ENCODE measurements around the gene VMAC. TPM values are rescaled to one million over a fixed set of nuclear protein-coding genes. Genes with fewer than 3 reads are reported as not detected.

VMAC gene
- total and polyA plus RNA-seq, 2 donors (not counting 3 experiments of a cell fraction or from before 2014, with no cell fraction given): 4.7 to 6.9 TPM

GRCh38 chr19:5948752-5949564, 44.3 kb downstream of the VMAC start:
- H3K27me3 ChIP-seq (ENCODE audit: control insufficient read depth in 2 of 2, insufficient read depth in 2 of 2, low read length in 2 of 2): no peaks in the 10 kb centered on the region
- H3K79me2 ChIP-seq (ENCODE audit: control insufficient read depth, insufficient read depth, low read length): peaks cover 57% of the 10 kb centered on the region
- intact Hi-C loops (cut with micrococcal nuclease): no loop called here
- no peak overlapping the region for H3K4me3 ChIP-seq (replicated peaks in 1 of 3; ENCODE audit: insufficient read depth in 1 of 3, low read depth in 1 of 3, low read length in 3 of 3)
- H3K4me1 ChIP-seq (ENCODE audit: control insufficient read depth, extremely low read depth, insufficient read depth, low read length): peaks cover 29% of the 10 kb centered on the region
- no peak overlapping the region for H3K4me2 ChIP-seq (ENCODE audit: insufficient read depth, low read length)
- ChIA-PET POLR2A (no interaction called here), CTCF (interaction anchor here (1.0 to 7.2 kb wide), 2 partner anchors 19 to 74 kb away, joined by 3 to 46 read pairs; no protein-coding TSS in a partner anchor)
- TF ChIP-seq POLR2AphosphoS5 (IDR thresholded peaks at IDR 0.05; ENCODE audit: insufficient read depth, low read depth, low read length) (no peak), POLR2A (IDR thresholded peaks at IDR 0.05; ENCODE audit: low read depth, low read length) (no peak), GATA2 (IDR thresholded peaks at IDR 0.05; ENCODE audit: insufficient read depth, insufficient read length, low read depth, low read length) (no peak), MYC (IDR thresholded peaks at IDR 0.05; ENCODE audit: low read depth, low read length) (no peak), EZH2 (IDR thresholded peaks at IDR 0.05; ENCODE audit: borderline replicate concordance, low read depth, low read length, severe bottlenecking) (no peak), JUN (IDR thresholded peaks at IDR 0.05; ENCODE audit: borderline replicate concordance, insufficient read depth, insufficient read length, low read depth) (no peak), FOS (IDR thresholded peaks at IDR 0.05; ENCODE audit: borderline replicate concordance, insufficient read depth, low read length) (no peak)
- TF ChIP-seq, protein P1, sequence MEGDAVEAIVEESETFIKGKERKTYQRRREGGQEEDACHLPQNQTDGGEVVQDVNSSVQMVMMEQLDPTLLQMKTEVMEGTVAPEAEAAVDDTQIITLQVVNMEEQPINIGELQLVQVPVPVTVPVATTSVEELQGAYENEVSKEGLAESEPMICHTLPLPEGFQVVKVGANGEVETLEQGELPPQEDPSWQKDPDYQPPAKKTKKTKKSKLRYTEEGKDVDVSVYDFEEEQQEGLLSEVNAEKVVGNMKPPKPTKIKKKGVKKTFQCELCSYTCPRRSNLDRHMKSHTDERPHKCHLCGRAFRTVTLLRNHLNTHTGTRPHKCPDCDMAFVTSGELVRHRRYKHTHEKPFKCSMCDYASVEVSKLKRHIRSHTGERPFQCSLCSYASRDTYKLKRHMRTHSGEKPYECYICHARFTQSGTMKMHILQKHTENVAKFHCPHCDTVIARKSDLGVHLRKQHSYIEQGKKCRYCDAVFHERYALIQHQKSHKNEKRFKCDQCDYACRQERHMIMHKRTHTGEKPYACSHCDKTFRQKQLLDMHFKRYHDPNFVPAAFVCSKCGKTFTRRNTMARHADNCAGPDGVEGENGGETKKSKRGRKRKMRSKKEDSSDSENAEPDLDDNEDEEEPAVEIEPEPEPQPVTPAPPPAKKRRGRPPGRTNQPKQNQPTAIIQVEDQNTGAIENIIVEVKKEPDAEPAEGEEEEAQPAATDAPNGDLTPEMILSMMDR (IDR thresholded peaks at IDR 0.05; ENCODE audit: extremely low read depth in 1 of 2, insufficient read depth in 1 of 2, low read depth in 1 of 2, low read length in 2 of 2): no peak
- TF ChIP-seq, protein P2, sequence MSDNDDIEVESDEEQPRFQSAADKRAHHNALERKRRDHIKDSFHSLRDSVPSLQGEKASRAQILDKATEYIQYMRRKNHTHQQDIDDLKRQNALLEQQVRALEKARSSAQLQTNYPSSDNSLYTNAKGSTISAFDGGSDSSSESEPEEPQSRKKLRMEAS (IDR thresholded peaks at IDR 0.05; ENCODE audit: insufficient read depth, insufficient read length): no peak
- H3K27ac ChIP-seq (ENCODE audit: insufficient read depth, low read depth, low read length): no peak overlapping the region
- peaks cover 0 to 10% of the 10 kb centered on the region in 2 experiments for H3K36me3 ChIP-seq (ENCODE audit: control insufficient read depth in 2 of 2, extremely low read depth in 1 of 2, insufficient read depth in 2 of 2, low read length in 2 of 2)
- no peaks in the 10 kb centered on the region for H3K9me3 ChIP-seq (replicated peaks; ENCODE audit: control insufficient read depth, insufficient read depth, low read length)
- dilution Hi-C loops (cut with MboI; ENCODE audit: extremely low pct_ligation_motif_present, low sequenced_read_pairs): no loop called here
- H2AFZ ChIP-seq (ENCODE audit: low read depth, low read length): no peak overlapping the region
- no TSS peak for BruUV-seq (replicated peaks)
- H3K9ac ChIP-seq (replicated peaks; ENCODE audit: extremely low read depth, insufficient read depth, low read length): no peak overlapping the region
- H3K9me1 ChIP-seq (replicated peaks; ENCODE audit: control insufficient read depth, extremely low read depth, insufficient read depth, low read length): no peaks in the 10 kb centered on the region
- H4K20me1 ChIP-seq (replicated peaks; ENCODE audit: control insufficient read depth, extremely low read depth, insufficient read depth, low read length): no peaks in the 10 kb centered on the region
- no peak for FAIRE-seq
- DNase-seq (ENCODE audit: low read depth, low spot score): no peak
